Right lobe of liver (tissue), 4 donors: ENCODE data around the gene ERCC2.

Experiments
- CTCF ChIP-seq, 4 donors: fragments of 200-600 bp in 3 of 4; fragments of 450-650 bp in 1 of 4; IDR thresholded peaks; one replicate each; pipeline versions ENCODE4 v1.5.1 to v1.8.0; 2016 to 2022; ENCODE audit warnings: antibody characterized with exemption in 4 of 4, mild to moderate bottlenecking in 2 of 4
- POLR2A ChIP-seq: fragments of 450-650 bp; IDR thresholded peaks from one replicate; pipeline ENCODE4 v1.6.1; 2017; ENCODE audit warnings: antibody characterized with exemption, mild to moderate bottlenecking
- donor health status: DM: no; HTN: no; CAD: no.
- donor health status: DM: no; HTN: no; CAD: no.
- donor health status: DM: no; HTN: yes; CAD: no.

- TF ChIP-seq CTCF (IDR thresholded peaks at IDR 0.05) (no peak), POLR2A (no peak)
Observed at GRCh38 chr19:45368127-45368526, 2.2 kb downstream of the ERCC2 start.
